T-helper 2 cell treated with Interferon-gamma antibody and Interleukin-4, amounts not matched to agents 100 ng/mL and 5 ng/mL, for 36 hours (primary cell): ENCODE data around the gene GBX1. TPM values are rescaled to one million over a fixed set of nuclear protein-coding genes. Genes with fewer than 3 reads are reported as not detected.

ENCODE experiments used
- intact Hi-C: fragments of 100-400 bp; cut with micrococcal nuclease; formaldehyde crosslinking; loops from one replicate; pipeline ENCODE4 v1.15.1; 2023
- total RNA-seq: library from RNA; stranded (reverse); gene quantifications from 2 replicates; pipeline ENCODE4 v1.2.3, GENCODE V29; 2022

Gene GBX1
- total RNA-seq, 1 donor from 2014 or later: not detected

DNA sequence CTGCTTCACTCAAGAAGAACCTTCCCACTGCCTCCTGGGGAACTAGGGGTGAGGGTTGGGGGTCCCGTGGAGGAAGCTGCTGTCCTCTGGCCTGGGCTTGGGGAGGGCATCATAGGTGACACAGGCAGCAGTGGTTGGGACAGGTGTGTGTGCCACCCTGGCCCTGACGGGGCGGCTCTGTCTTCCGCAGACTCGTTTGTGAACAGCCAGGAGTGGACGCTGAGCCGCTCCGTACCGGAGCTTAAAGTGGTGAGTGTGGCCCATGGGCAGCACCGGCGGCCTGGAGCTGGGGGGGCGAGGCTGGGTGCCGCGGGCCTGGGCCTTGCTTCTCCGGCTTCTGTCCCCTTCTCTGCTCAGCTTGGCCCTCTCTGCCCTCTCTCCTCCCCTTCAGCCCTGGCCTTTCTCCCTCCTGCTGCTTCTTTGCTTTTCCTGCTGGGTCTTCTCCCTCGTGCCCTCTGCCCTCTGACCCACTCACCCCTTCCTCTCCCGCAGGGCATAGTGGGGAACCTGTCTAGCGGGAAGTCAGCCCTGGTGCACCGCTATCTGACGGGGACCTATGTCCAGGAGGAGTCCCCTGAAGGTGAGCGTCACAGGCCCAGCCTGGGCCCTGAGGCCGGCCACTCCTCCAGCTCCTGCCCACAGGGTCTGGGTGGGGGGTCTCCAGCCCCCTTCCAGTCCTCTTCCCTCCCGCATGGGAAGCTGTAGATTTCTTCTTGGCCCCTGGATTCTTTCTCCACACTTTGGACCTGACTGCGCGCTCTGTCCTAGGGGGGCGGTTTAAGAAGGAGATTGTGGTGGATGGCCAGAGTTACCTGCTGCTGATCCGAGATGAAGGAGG lies 50.7 kb downstream of the GBX1 start:
- intact Hi-C loops: no loop called here

DNA sequence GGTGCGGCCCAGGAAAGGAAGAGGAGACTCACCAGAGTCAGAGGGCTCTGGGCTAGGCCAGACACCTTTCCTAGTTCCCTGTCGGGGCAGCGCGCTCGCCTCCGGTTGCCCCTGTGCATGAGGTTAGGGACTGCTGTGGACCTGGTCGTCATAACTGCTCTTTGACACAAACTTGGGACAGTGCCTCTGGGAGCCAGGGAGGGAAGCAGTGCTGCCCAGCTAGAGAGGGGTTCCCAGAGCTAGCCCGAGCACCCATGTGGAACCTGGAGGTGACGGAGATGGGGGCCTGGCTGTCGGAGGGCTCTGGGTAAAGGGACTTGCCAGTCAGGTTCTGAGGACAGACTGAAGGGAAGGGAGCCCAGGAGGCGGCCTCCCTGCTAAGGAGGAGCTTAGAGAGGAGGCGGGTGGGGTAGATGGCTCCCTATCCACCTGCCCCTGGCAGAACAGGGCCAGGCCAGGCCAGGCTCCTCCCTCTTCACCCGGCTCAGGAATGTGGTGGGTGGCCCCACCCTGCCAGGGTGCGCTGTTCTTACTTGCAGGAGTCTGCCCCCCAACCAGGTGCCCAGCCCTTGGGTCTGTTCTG lies 51.6 kb downstream of the GBX1 start:
- intact Hi-C loops: no loop called here

DNA sequence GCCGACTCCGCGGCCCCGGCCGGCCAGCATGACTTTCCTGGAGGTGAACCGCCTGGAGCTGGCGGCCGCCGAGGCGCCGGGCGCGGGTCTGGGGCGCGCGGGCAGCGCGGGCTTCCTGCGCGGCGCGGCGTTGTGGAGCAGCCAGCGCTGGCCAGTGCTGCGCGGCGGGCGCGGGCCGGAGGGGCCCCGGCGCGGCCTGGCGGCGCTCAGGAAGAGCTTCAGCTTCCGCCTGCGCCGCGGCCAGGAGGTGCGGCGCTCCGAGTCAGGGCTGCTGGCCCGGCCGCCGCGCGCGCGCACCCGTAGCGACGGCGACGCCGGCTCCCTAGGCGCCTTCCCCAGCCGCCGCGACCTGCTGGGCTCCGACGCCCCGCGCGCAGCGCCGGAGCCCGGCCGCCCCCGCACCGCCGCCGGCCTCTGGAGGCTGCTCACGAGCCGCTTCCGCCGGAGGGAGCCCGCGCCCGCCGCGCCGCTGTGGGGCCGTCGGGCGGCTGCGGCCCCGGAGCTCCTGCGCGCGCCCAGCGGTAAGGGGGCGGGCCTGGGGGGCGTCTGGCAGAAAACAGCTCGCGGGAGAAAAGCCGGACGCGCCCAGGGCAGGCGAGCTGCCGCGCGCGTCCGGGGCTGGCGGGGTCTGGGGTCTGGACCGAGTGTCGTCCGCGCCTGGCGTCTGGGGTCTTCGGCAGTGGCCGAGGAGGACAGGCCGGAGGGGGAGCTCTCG lies 52.2 kb downstream of the GBX1 start:
- intact Hi-C loops: no loop called here

DNA sequence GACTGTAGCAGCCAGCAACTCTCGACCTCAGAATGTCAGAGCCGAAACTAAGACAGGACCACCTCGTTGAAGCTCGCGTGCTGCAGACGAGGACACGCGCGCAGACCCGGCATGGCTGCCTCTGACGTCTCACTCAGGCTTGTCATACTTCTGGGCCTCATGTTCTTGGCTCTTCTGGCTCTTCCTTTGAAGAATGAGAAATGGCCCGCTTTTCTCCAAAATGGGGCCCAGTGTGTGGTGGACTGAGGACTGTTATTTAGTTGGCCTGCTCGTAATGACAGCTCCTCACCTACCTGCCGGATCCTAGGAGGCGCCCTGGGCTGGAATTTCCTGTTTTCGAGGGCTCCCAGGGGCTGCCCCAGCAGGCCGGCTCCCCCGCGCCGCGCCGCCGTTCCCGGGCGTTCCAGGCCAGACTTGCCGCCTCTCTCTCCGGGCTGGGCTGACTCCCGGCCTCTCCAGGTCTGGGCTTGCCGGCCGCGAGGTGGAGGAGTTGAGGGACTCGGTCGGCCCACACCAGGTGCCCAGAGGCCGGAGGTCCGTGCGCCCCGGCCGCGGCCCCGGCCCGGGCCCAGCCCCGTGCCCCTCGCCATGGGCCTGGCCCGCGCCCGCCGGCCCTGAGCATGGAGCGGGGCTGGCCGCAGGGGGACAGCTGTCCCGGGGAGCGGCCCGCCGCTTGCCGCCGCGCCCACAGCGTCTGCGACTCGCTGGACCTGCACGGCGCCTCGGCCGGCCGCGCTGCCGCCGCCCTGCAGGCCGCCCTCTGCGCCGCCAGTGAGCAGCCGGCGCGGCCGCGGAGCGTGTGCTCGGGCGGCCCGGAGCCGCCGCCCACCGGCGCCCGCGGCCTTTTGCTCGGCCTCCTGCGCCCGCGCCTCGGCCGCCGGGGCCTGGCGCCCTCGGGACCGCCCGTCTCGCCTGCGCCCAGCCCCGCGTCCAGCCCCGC lies 53.1 kb downstream of the GBX1 start:
- intact Hi-C loops: no loop called here

DNA sequence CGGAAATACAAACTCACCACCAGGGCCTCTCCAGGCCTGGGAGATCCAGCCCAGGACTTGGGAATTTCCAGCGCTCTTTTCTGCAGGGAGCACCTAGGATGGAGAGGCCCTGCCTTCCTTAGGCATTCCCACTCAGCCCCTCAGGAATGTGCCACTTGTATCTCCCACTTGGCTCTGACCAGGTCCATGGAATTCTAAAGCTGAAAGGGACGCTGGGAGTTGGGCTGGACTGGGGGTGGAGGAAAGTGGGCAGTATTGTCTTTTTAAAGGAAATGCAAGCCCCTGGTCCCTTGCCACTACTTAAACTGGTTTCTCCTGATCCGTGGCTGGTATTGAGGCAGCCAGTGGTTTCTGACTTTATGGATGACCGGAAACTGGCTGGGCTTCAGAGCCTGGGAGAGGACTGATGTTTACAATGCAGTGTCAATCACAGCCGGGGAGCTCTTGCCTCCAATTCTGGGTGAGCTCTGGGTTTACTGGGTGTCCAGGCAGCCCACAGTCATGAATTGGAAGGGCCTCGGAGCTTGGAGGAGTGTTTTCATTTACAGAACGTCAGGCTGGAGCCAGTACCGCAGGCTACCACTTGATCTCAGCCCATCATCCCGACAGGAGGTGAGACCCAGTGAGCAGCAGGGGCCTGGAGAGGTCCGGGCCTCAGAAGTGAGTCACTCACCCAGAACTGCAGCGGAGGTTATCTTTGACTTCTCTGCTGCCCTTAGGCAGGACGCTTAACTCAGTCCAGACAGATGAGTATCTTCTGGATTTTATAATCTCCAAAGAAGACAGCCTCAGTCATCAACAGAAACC lies 53.9 kb downstream of the GBX1 start:
- intact Hi-C loops: no loop called here

DNA sequence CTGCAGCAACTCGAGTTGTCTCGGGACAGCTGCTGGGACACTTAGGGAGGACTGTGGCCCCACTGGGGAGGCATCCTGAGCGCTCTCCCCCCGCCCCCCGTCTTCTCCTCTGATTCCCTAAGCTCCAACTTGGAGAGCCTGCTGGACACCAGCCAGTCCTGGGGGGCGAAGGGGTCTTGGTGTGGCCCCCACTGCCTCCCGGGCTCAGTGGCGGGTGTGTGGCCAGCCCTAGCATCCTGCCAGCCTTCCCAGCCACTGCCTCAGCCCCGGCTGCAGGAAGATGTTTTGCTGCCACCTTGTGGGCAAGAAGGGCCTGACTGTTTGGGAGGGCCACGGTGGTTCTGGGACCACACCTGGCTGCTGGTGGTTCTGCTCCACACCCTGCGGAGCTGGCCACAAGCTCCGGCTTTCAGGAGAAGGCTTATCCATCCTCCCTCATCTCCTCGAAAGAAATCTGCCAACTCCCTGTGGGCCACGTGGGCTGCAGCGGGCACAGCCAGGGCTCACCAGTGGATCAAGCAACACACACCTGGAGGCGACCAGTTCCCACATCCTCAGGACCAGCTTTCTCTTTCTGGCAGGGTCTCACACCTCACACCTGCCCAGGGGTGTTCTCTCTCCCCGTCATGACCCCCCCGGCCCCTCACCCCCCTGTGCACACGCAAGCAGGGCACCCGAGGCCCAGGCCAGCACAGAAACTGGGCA lies 56.4 kb downstream of the GBX1 start:
- intact Hi-C loops: loop anchor here (1.0 to 2.0 kb wide), 5 partner anchors 20 to 213 kb away; partner anchors contain the start of genes ABCB8 and SLC4A2

DNA sequence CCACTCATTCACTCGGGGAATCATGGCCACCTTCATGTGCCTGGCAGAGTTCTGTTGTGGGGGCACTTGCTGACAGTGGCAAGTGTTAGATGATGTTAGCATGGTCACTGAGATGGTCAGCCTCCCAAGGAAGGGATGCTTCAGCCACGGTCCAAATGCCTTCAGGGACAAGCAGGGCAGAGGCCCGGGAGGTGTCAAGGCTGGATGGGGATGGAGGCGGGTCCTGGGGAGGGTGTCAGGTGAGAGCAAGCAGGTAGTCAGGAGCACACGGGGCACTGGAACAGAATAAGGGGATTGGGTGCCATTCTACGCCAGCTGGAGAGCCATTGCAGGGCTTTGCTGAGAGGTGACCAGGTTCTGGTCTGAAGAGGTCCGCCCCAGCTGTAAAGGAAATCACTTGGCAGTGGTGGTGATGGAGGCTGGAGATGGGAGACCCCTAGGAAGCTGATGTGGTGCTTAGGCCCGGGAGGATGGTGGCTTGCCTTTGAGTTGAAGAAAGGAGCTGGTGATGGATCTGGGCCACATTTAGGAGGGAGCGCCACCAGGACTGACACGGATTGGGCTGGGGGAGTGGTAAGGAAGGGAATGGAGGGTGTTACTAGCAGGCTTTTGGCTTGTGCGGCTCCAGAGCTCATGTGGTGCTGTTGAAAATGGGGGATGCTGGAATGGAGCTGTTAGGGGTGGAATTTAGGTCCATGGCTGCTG lies 57.1 kb downstream of the GBX1 start:
- intact Hi-C loops: loop anchor here (2.0 kb wide), 3 partner anchors 20 to 148 kb away; partner anchors contain the start of gene SLC4A2

DNA sequence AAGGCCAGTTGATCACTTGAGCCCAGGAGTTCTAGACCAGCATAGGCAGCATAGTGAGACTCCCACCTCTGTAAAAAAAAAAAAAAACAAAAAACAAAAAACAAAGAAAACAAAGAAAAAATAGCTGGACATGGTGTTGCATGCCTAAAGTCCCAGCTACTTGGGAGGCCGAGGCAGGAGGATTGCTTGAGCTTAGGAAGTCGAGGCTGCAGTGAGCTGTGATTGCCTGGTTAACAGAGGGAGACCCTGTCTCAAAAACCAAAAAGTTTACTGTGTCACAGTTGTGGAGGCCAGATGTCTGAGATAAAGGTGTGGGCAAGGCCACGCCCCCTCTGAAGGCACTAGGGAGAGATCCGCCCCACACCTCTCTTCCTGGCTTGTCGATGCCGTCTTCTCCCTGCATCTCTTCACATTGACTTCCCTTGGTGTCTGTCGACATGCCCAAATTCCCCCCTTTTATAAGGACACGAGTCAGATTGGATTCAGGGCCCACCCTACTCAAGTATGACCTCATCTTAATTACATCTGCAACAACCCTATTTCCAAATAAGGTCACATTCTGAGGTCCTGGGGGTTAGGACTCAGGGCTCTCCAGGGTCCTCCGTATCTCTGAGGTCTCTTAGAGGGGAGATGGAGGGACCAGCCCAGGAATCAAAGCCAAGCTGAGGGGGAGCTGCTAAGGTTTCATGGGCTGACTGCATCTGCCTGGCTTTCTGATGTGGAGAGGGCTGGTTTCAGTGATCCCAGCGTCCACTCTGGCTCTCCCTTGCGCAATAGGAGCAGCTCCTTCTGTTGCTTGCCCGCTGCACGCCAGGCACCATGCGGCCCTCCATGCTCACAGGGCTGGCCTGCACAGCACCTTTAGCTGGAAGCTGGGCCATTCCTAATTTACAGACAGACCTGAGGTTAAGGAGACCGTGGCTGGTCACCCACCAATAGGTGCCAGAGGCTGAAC lies 58.1 kb downstream of the GBX1 start:
- intact Hi-C loops: loop anchor here (2.0 kb wide), 3 partner anchors 19 to 147 kb away; partner anchors contain the start of gene SLC4A2

DNA sequence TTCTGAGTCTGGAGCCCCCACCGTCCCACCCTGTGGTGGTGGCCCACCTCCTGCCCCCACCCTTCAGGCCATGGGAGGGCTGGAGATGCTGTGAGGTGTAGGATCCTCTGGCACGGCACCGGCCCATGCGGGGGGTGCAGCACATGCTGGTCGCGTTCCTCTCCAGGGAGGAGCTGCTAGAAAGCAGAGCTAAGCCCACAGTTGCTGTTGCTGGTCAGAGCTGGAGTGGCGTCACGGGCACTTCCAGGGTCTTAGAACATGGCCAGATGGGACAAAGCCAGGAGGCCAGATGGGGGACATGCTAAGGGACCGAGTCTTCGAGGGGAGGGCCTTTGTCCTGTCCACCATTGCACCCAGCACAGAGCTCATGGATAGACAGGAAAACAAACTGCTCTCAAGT lies 59.6 kb downstream of the GBX1 start:
- intact Hi-C loops: no loop called here

DNA sequence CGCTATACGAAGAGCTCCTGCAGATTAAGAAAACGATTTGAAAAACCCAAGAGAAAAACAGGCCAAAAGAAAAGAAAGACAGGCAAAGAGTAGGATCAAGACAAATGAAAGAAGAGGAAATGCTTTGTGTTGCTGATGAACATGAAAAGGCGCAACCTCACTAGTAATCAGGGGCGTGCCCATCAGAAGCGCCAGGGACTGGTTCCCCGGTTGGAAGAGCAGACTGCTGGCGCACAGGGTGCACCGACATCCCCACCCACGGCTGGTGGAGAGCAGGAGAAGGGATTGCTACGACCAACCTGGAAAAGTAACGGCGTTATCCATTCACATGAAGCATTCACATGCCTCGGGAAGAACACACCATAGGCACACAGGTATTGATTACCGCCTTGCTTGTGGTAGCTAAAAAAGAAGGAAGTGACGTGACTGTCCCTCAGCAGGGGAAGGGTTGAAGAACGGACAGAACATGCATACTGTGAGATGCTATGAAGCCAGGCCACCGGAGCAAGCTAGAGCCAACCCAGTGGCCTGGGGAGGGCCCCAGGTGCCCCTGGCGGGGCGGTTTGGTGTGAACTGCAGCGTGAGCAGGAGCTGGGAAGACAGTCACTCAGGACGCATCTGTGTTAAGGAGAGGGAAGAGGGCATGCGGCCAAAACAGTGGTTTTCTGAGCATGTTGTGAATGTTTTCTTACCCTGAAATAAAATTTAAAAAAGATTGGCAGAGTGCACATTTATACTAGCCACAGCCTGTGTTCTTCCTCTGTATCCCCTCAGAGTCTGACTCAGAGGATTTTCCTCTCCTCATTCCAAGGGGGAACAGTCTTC lies 62.9 kb downstream of the GBX1 start:
- intact Hi-C loops: no loop called here

DNA sequence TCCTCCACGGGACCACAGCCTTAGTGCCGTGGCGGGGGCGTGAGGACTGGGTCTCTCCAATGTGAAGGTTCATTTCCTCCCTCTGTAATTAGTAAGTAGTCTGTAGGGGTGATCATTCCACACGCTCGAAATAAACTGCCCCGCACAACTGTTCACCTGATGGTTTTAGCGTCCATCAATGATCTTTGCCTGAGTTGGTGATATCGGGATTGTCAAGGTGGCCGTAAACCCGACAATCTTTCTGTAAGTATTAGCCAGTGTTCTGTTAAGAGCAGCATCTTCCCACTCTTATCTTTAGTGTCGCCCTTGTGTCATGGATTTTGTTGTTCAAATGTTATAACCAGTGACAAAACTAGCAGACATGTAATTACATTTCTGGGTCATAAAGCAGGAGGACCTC lies 63.5 kb downstream of the GBX1 start:
- intact Hi-C loops: no loop called here

DNA sequence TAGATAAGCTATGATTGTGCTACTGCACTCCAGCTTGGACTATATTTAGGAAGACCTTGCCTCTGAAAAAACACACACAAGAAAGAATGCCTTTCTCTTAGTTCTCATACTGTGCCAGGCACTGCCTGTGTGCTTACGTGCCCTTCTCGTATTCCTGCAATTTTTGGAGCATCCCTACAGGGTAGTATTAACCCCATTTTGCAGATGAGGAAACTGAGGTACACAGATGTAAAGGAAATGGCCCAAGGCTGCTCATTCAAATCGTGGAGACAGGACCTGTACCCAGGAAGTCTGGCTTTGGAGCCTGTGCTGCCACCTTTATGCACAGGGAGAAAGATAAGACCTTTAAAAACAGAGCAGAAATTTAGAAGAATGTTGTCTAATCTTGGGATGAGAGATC lies 64.5 kb downstream of the GBX1 start:
- intact Hi-C loops: no loop called here

DNA sequence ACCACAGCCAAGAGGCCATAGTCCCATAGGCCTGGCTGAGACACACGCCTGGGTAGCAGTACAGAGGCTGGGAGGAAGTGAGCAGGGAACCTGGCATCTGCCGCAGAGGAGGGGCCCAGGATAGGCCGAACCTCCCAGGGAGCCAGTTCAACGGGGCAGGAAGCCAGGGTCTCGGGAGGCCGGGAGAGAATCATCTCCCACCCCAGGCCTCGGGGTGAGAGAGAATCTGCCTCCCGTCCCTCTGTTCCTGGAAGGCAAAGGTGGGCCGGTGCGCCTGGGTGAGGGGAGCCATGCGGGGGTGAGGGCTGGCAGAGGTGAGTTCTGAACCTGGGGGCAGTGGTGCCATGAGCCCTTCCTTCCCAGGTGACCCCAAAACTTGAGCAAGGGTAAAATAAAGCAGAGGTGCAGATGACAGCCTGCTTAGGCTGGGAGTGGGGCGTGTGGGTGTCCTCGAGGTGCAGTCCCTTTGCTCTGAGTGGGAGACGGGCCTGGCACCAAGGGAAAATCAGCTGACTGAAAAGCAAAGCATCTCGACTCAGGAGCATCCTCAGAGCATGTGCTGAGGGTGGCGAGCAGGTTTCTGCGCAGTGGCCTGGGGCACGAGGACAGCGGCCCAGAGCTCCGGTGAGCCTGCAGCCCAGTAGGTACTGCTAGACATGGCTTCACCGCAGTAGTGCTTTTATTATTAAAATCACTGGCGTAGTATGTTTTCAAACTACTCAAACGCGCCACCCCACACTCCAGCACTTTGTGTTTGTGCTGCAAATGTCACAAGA lies 65.7 kb downstream of the GBX1 start:
- intact Hi-C loops: no loop called here

DNA sequence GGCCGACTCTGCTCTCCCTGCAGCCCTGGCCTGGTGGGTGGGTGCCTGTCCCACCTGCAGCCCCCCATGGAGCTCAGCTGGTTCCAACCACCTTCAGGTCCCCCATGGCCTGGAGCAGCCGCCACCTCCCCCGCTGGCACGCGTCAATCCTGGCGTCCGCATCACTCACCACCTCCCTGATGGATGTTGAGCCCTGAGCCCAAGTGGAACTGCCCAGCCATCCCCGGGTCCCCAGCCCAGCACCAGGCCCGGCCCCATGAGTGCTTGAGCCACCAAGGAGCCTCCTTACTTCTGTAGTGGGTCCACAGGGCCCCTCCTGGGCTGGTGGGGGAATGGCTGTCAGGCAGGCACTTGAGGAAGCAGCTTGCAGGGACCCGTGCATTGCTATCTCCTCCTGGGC lies 66.6 kb downstream of the GBX1 start:
- intact Hi-C loops: no loop called here

DNA sequence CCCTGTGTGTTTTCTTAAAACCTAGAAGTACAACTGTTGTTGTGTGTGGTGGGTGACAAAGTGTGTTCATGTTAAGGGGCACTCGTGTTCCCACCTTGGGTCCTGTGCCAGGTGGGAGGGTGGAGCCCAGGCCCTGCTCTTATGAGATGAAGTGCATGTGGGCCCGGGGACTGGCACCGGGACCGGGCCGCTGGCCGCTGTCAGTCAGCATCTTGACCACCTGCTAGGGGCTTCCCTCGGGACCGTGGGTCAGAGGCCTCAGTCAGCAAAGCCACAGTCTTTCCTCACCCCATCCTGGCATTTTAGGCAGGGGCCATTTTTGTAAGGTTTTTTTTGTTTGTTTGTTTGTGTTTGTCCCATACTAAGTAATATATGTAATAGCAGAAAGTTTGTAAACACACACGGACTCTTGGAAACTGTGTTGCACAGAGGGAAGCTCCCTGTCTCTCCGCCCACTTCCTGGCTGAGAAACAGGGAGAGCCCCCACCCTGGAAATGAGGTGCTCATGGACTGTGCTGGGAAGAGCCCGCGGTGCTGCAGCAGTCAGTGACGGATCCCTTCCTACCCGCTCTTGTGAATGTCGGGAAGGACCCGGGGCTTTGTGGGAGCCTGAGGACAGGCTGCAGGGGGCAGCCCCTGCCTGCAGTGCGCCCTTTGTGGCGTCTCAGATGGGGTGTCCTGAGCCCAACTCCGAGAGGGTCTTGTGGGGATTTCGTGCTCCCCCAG lies 67.8 kb downstream of the GBX1 start:
- intact Hi-C loops: no loop called here
